GM21447 (cell line): ENCODE data around the gene PRKCE.

Experiments
- ATAC-seq: cut with Tn5 transposase; IDR thresholded peaks from one replicate; pipeline ENCODE4 v1.9.1; 2021; ENCODE audit not compliant: unreplicated experiment

The PRKCE gene

GRCh38 chr2:45664635-45665261 is 13.3 kb downstream of the PRKCE start:
- peak; percentile 69 for ATAC-seq

GRCh38 chr2:45668509-45668908 is 17.0 kb downstream of the PRKCE start:
- ATAC-seq = no peak

GRCh38 chr2:45669032-45669486 is 17.6 kb downstream of the PRKCE start:
- no peak for ATAC-seq

GRCh38 chr2:45670646-45671045 is 19.2 kb downstream of the PRKCE start:
- no peak for ATAC-seq

- no peak for ATAC-seq
Observed at GRCh38 chr2:45672138-45672537, 20.7 kb downstream of the PRKCE start.

- ATAC-seq = no peak
Observed at GRCh38 chr2:45674035-45674816, 22.8 kb downstream of the PRKCE start.

- no peak for ATAC-seq
Observed at GRCh38 chr2:45675263-45675812, 23.9 kb downstream of the PRKCE start.

GRCh38 chr2:45676088-45676487 is 24.6 kb downstream of the PRKCE start:
- ATAC-seq = no peak

GRCh38 chr2:45678791-45679348 is 27.4 kb downstream of the PRKCE start:
- ATAC-seq = no peak

GRCh38 chr2:45680351-45680967 is 29.0 kb downstream of the PRKCE start:
- ATAC-seq = no peak

GRCh38 chr2:45681675-45682074 is 30.2 kb downstream of the PRKCE start:
- ATAC-seq = peak; percentile 90

GRCh38 chr2:45683292-45683691 is 31.8 kb downstream of the PRKCE start:
- ATAC-seq = no peak

GRCh38 chr2:45684756-45685155 is 33.3 kb downstream of the PRKCE start:
- no peak for ATAC-seq

- ATAC-seq = no peak
Observed at GRCh38 chr2:45685260-45685659, 33.8 kb downstream of the PRKCE start.

GRCh38 chr2:45687964-45688363 is 36.5 kb downstream of the PRKCE start:
- ATAC-seq = no peak

GRCh38 chr2:45688479-45689298 is 37.2 kb downstream of the PRKCE start:
- ATAC-seq = no peak

GRCh38 chr2:45690231-45690630 is 38.8 kb downstream of the PRKCE start:
- ATAC-seq = no peak

GRCh38 chr2:45691171-45691999 is 39.9 kb downstream of the PRKCE start:
- peak; percentile 58 for ATAC-seq

- ATAC-seq = no peak
Observed at GRCh38 chr2:45692566-45692965, 41.1 kb downstream of the PRKCE start.
